MM.1S (cell line): ENCODE data around the gene LETM1.

Source experiments
- DNase-seq: peaks from one replicate; pipeline ENCODE4 v3.0.0-alpha.2; 2015
- H2AFZ ChIP-seq: fragments of 300-600 bp; sonication (generic); 2 replicates; pipeline ENCODE4 v1.6.0; 2016; ENCODE audit warnings: antibody characterized with exemption, low read length
- H3F3A ChIP-seq: fragments of 300-600 bp; sonication (generic); 2 replicates; pipeline ENCODE4 v1.6.1; 2016; ENCODE audit warnings: mild to moderate bottlenecking, antibody characterized with exemption, low read length, moderate library complexity, mixed read lengths; ENCODE audit not compliant: insufficient read depth
- H3K27ac ChIP-seq: fragments of 300-600 bp; sonication (generic); 2 replicates; pipeline ENCODE4 v1.5.1; 2016; ENCODE audit warnings: mild to moderate bottlenecking, low read length
- H3K27me3 ChIP-seq: fragments of 300-600 bp; sonication (generic); replicated peaks from 2 replicates; pipeline ENCODE4 v1.6.0; 2016; ENCODE audit warnings: low read length; ENCODE audit not compliant: insufficient read depth
- H3K36me3 ChIP-seq: fragments of 300-600 bp; sonication (generic); replicated peaks from 2 replicates; pipeline ENCODE4 v1.6.1; 2016; ENCODE audit warnings: mild to moderate bottlenecking, low read length, mixed read lengths; ENCODE audit not compliant: insufficient read depth
- H3K4me1 ChIP-seq: fragments of 300-600 bp; sonication (generic); 2 replicates; pipeline ENCODE4 v1.6.1; 2016; ENCODE audit warnings: low read length, mixed read lengths
- H3K4me2 ChIP-seq: fragments of 300-600 bp; sonication (generic); 2 replicates; pipeline ENCODE4 v1.6.0; 2016; ENCODE audit warnings: low read depth, low read length
- H3K4me3 ChIP-seq: fragments of 300-600 bp; sonication (generic); 2 replicates; pipeline ENCODE4 v1.5.1; 2016; ENCODE audit warnings: low read length, mixed read lengths
- H3K79me2 ChIP-seq: fragments of 300-600 bp; sonication (generic); 2 replicates; pipeline ENCODE4 v1.6.1; 2016; ENCODE audit warnings: mixed run types, low read length, mixed read lengths
- H3K9ac ChIP-seq: fragments of 300-600 bp; sonication (generic); 2 replicates; pipeline ENCODE4 v1.6.1; 2016; ENCODE audit warnings: low read length, mixed read lengths
- H3K9me2 ChIP-seq: fragments of 300-600 bp; sonication (generic); replicated peaks from 2 replicates; pipeline ENCODE4 v1.6.1; 2016; ENCODE audit warnings: mild to moderate bottlenecking, low read length, mixed read lengths; ENCODE audit not compliant: insufficient read depth
- H3K9me3 ChIP-seq: fragments of 300-600 bp; sonication (generic); replicated peaks from 2 replicates; pipeline ENCODE4 v1.6.1; 2016; ENCODE audit warnings: mild to moderate bottlenecking, low read length, mixed read lengths; ENCODE audit not compliant: insufficient read depth
- H4K20me1 ChIP-seq: fragments of 300-600 bp; sonication (generic); 2 replicates; pipeline ENCODE4 v1.6.1; 2016; ENCODE audit warnings: mild to moderate bottlenecking, low read length, moderate library complexity, mixed read lengths; ENCODE audit not compliant: insufficient read depth
- CTCF ChIP-seq: fragments of 300-600 bp; sonication (generic); IDR thresholded peaks from 2 replicates; pipeline ENCODE4 v1.5.1; 2016; ENCODE audit warnings: antibody characterized with exemption, low read length, mixed read lengths
- EZH2 ChIP-seq: fragments of 300-600 bp; sonication (generic); optimal IDR thresholded peaks from 2 replicates; pipeline ENCODE3; 2017; ENCODE audit warnings: low read depth, mild to moderate bottlenecking, antibody characterized with exemption, low read length, mixed read lengths
- EZH2phosphoT487 ChIP-seq: fragments of 300-600 bp; sonication (generic); IDR thresholded peaks from 2 replicates; pipeline ENCODE4 v1.6.1; 2018; ENCODE audit warnings: antibody characterized with exemption, low read length

LETM1 gene

GRCh38 chr4:1830642-1831228 lies 25.2 kb downstream of the LETM1 start:
- no peak overlapping the region for H3K4me3 ChIP-seq
- H3F3A ChIP-seq = no peaks in the 10 kb centered on the region
- H2AFZ ChIP-seq = no peak overlapping the region
- H3K79me2 ChIP-seq = no peaks in the 10 kb centered on the region
- no peaks in the 10 kb centered on the region for H4K20me1 ChIP-seq
- H3K9ac ChIP-seq = no peak overlapping the region
- H3K36me3 ChIP-seq = no peaks in the 10 kb centered on the region; the same call in 1 of the 2 replicates
- no peak for DNase-seq
- TF ChIP-seq CTCF (no peak), EZH2 (no peak), EZH2phosphoT487 (no peak)
- H3K4me2 ChIP-seq = no peak overlapping the region
- H3K27me3 ChIP-seq = no peaks in the 10 kb centered on the region
- no peaks in the 10 kb centered on the region for H3K4me1 ChIP-seq
- no peaks in the 10 kb centered on the region for H3K9me2 ChIP-seq
- no peak overlapping the region for H3K27ac ChIP-seq
- H3K9me3 ChIP-seq = no peaks in the 10 kb centered on the region

DNA sequence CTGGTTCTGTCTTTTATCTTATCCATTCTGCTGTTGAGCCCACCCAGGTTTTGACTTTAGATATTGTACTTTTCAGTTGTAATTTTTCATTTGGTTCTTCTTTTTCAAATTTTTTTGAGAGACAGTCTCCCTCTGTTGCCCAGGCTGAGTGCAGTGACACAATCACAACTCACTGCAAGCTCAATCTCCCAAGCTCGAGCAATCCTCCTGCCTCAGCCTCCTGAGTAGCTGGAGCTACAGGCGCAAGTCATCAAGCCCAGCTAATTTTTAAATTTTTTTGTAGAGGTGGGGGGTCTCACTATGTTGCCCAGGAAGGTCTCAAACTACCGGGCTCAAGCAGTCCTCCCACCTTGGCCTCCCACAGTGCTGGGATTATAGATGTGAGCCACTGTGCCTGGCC lies 25.7 kb downstream of the LETM1 start:
- no peaks in the 10 kb centered on the region for H3F3A ChIP-seq
- no peaks in the 10 kb centered on the region for H4K20me1 ChIP-seq
- H3K79me2 ChIP-seq = no peaks in the 10 kb centered on the region
- H3K27ac ChIP-seq = no peak overlapping the region
- no peaks in the 10 kb centered on the region for H3K9me2 ChIP-seq
- no peak overlapping the region for H3K4me2 ChIP-seq
- H3K4me1 ChIP-seq = no peaks in the 10 kb centered on the region
- H3K4me3 ChIP-seq = no peak overlapping the region
- no peak overlapping the region for H3K9ac ChIP-seq
- H3K36me3 ChIP-seq = no peaks in the 10 kb centered on the region; the same call in 1 of the 2 replicates
- no peaks in the 10 kb centered on the region for H3K27me3 ChIP-seq
- no peak for TF ChIP-seq CTCF
- no peak for TF ChIP-seq EZH2
- TF ChIP-seq EZH2phosphoT487 = no peak
- H3K9me3 ChIP-seq = no peaks in the 10 kb centered on the region
- no peak for DNase-seq
- no peak overlapping the region for H2AFZ ChIP-seq

DNA sequence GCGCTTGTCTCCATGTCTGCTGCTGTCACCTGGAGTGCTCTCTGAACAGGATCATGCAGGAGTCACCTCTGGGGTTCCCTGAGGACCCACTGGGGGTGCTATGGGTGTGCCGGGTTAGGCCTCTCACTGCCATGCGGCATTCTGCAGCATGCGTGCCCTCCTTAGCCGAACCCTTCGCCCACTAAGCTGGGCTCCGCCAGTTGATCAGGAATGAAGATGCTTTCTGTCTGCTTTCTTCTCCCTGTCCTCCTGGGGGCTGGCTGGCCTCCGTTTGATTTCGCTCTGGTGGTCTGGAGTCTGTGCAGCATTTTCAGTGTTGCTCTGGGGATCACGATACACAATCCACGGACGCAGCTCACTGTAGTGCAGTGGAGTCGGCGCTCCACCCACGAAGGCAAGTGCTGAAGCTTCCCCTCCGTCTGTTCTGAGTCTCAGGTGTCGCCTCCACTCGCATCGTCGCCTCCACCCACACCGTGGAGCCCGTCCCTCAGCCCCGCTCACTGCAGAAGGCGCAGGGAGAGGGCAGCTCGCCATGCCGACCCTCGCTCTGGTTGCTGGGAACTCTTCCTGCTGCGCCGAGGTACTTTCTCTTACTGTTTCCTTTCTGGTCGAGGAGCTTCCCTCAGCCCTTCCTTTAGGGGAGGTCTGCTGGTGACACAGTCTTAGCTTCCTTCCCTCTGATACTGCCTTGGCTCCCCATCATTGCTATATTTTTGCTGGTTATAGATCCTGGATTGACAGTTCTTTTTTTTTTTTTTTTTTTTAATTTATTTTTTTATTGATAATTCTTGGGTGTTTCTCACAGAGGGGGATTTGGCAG lies 29.2 kb downstream of the LETM1 start:
- Histone ChIP-seq H3K4me3 (no peak overlapping the region), H3K27me3 (no peaks in the 10 kb centered on the region), H3K4me2 (no peak overlapping the region), H4K20me1 (no peaks in the 10 kb centered on the region), H3K9me2 (no peaks in the 10 kb centered on the region), H3K36me3 (no peaks in the 10 kb centered on the region; the same call in 1 of the 2 replicates), H3K9ac (no peak overlapping the region), H2AFZ (no peak overlapping the region), H3K9me3 (no peaks in the 10 kb centered on the region), H3K4me1 (no peaks in the 10 kb centered on the region), H3K27ac (no peak overlapping the region), H3F3A (no peaks in the 10 kb centered on the region), H3K79me2 (no peaks in the 10 kb centered on the region)
- no peak for DNase-seq
- TF ChIP-seq EZH2phosphoT487 (no peak), EZH2 (no peak), CTCF (no peak)
